GM21528 (cell line): ENCODE results near the gene DISC1.

ENCODE experiments used
- ATAC-seq: cut with Tn5 transposase; IDR thresholded peaks from one replicate; pipeline ENCODE4 v1.9.1; 2021; ENCODE audit warnings: mild to moderate bottlenecking, moderate library complexity; ENCODE audit not compliant: unreplicated experiment, low FRiP score

The DISC1 gene

GRCh38 chr1:231694075-231694431 lies 67.5 kb downstream of the DISC1 start:
- ATAC-seq = no peak

GRCh38 chr1:231694465-231695077 lies 68.0 kb downstream of the DISC1 start:
- no peak for ATAC-seq

GRCh38 chr1:231695439-231696255 lies 69.1 kb downstream of the DISC1 start:
- ATAC-seq = no peak

GRCh38 chr1:231699784-231700183 lies 73.2 kb downstream of the DISC1 start:
- no peak for ATAC-seq

GRCh38 chr1:231701306-231701705 lies 74.7 kb downstream of the DISC1 start:
- no peak for ATAC-seq

GRCh38 chr1:231702331-231702730 lies 75.7 kb downstream of the DISC1 start:
- no peak for ATAC-seq

GRCh38 chr1:231702804-231703203 lies 76.2 kb downstream of the DISC1 start:
- no peak for ATAC-seq

GRCh38 chr1:231705806-231706760 lies 79.5 kb downstream of the DISC1 start:
- no peak for ATAC-seq

- no peak for ATAC-seq
These were observed 80.3 kb downstream of the DISC1 start for GRCh38 chr1:231706934-231707333.

GRCh38 chr1:231707407-231707806 lies 80.8 kb downstream of the DISC1 start:
- ATAC-seq = no peak

- no peak for ATAC-seq
These were observed 81.8 kb downstream of the DISC1 start for GRCh38 chr1:231708394-231708793.

GRCh38 chr1:231714440-231714839 lies 87.8 kb downstream of the DISC1 start:
- ATAC-seq = no peak

GRCh38 chr1:231715816-231716722 lies 89.5 kb downstream of the DISC1 start:
- no peak for ATAC-seq

- ATAC-seq = no peak
These were observed 90.3 kb downstream of the DISC1 start for GRCh38 chr1:231716879-231717278.

GRCh38 chr1:231719485-231720183 lies 93.0 kb downstream of the DISC1 start:
- ATAC-seq = no peak

- no peak for ATAC-seq
These were observed 94.2 kb downstream of the DISC1 start for GRCh38 chr1:231720652-231721325.

GRCh38 chr1:231721436-231721835 lies 94.8 kb downstream of the DISC1 start:
- ATAC-seq = no peak

- no peak for ATAC-seq
These were observed 95.8 kb downstream of the DISC1 start for GRCh38 chr1:231722356-231722755.

- no peak for ATAC-seq
These were observed 96.6 kb downstream of the DISC1 start for GRCh38 chr1:231723146-231723545.
